ENCODE measurements around the gene GRAMD4.
A peak's percentile ranks its signal among the peaks of the same experiment; 100 is the strongest.

Gene GRAMD4

GRCh38 chr22:46619830-46620501 lies at the start of gene GRAMD4:
Gene GRAMD4, plus strand, starts transcription at chr22:46620386. Its CDS starts 6,414 bp downstream, at chr22:46626800.
- DNase-seq (ENCODE audit: low read depth, low spot score), result no peak

- DNase-seq (ENCODE audit: low read depth, low spot score), result no peak
Measured at GRCh38 chr22:46571642-46572250, 48.4 kb upstream of the GRAMD4 start.

GRCh38 chr22:46572911-46573780 lies 47.0 kb upstream of the GRAMD4 start:
- DNase-seq (ENCODE audit: low read depth, low spot score), result no peak

GRCh38 chr22:46573781-46574437 lies 46.3 kb upstream of the GRAMD4 start:
- no peak for DNase-seq (ENCODE audit: low read depth, low spot score)

- no peak for DNase-seq (ENCODE audit: low read depth, low spot score)
Measured at GRCh38 chr22:46574438-46574992, 45.7 kb upstream of the GRAMD4 start.

- no peak for DNase-seq (ENCODE audit: low read depth, low spot score)
Measured at GRCh38 chr22:46574993-46575910, 44.9 kb upstream of the GRAMD4 start.

GRCh38 chr22:46575911-46576555 lies 44.2 kb upstream of the GRAMD4 start:
- DNase-seq (ENCODE audit: low read depth, low spot score), result no peak

GRCh38 chr22:46576556-46577367 lies 43.4 kb upstream of the GRAMD4 start:
- DNase-seq (ENCODE audit: low read depth, low spot score), result peak; percentile 26

- no peak for DNase-seq (ENCODE audit: low read depth, low spot score)
Measured at GRCh38 chr22:46577368-46578249, 42.6 kb upstream of the GRAMD4 start.

- DNase-seq (ENCODE audit: low read depth, low spot score), result no peak
Measured at GRCh38 chr22:46578251-46578823, 41.8 kb upstream of the GRAMD4 start.

GRCh38 chr22:46578824-46579561 lies 41.2 kb upstream of the GRAMD4 start:
- no peak for DNase-seq (ENCODE audit: low read depth, low spot score)

- DNase-seq (ENCODE audit: low read depth, low spot score), result no peak
Measured at GRCh38 chr22:46579751-46580449, 40.3 kb upstream of the GRAMD4 start.

- DNase-seq (ENCODE audit: low read depth, low spot score), result no peak
Measured at GRCh38 chr22:46580940-46581537, 39.1 kb upstream of the GRAMD4 start.

GRCh38 chr22:46581538-46582244 lies 38.5 kb upstream of the GRAMD4 start:
- no peak for DNase-seq (ENCODE audit: low read depth, low spot score)

GRCh38 chr22:46582281-46582933 lies 37.8 kb upstream of the GRAMD4 start:
- no peak for DNase-seq (ENCODE audit: low read depth, low spot score)
